ENCODE data around the gene CHRNE. TPM values are rescaled to one million over a fixed set of nuclear protein-coding genes. Genes with fewer than 3 reads are reported as not detected.

Gene CHRNE
- total and polyA plus RNA-seq, 2 of the 13 experiments (the other 11 are each of a cell fraction or from before 2014, with no cell fraction given) = 0.53 to 0.59 TPM

- TF ChIP-seq ZBTB2 (CRISPR knock-in tag; IDR thresholded peaks at IDR 0.05; ENCODE audit: low read depth) = 0 out of 2 replicates have a peak, but pooled peaks have one; percentile 9
- no peak for TF ChIP-seq ZNF740 (CRISPR knock-in tag; IDR thresholded peaks at IDR 0.05)
- TF ChIP-seq KDM1A (CRISPR knock-in tag; IDR thresholded peaks at IDR 0.05) = no peak
- TF ChIP-seq NAIF1 (CRISPR knock-in tag; IDR thresholded peaks at IDR 0.05; ENCODE audit: borderline replicate concordance) = peak; percentile 40; the same call in 1 of the 2 replicates
- no peak for TF ChIP-seq FOXP4 (CRISPR knock-in tag; IDR thresholded peaks at IDR 0.05)
- no peak for TF ChIP-seq HHEX (CRISPR knock-in tag; IDR thresholded peaks at IDR 0.05)
- no peak for TF ChIP-seq CCDC6 (CRISPR knock-in tag; IDR thresholded peaks at IDR 0.05)
- no peak for TF ChIP-seq TBL1XR1 (IDR thresholded peaks at IDR 0.05; ENCODE audit: borderline replicate concordance, low read length, partially characterized antibody)
- TF ChIP-seq ZNF281 (CRISPR knock-in tag; IDR thresholded peaks at IDR 0.05; ENCODE audit: borderline replicate concordance) = no peak; the same call in 1 of the 2 replicates
- TF ChIP-seq HOXA5 (CRISPR knock-in tag; IDR thresholded peaks at IDR 0.05) = no peak
- TF ChIP-seq ZNF501 (CRISPR knock-in tag; IDR thresholded peaks at IDR 0.05) = 0 out of 2 replicates have a peak, but pooled peaks have one; percentile 3
- peak; percentile 49; the same call in 1 of the 2 replicates for TF ChIP-seq TGIF2 (CRISPR knock-in tag; IDR thresholded peaks at IDR 0.05)
- TF ChIP-seq PHF5A (CRISPR knock-in tag; IDR thresholded peaks at IDR 0.05; ENCODE audit: low read depth, unreplicated experiment) = no peak
- TF ChIP-seq KLF15 (CRISPR knock-in tag; IDR thresholded peaks at IDR 0.05; ENCODE audit: borderline replicate concordance) = no peak
- TF ChIP-seq ZNF776 (CRISPR knock-in tag; IDR thresholded peaks at IDR 0.05) = no peak
- TF ChIP-seq TBP (CRISPR knock-in tag; IDR thresholded peaks at IDR 0.05) = no peak
- TF ChIP-seq ZFP41 (CRISPR knock-in tag; IDR thresholded peaks at IDR 0.05; ENCODE audit: borderline replicate concordance) = no peak
- no peak for TF ChIP-seq CEBPZ (IDR thresholded peaks at IDR 0.05; ENCODE audit: low read length)
- peak; percentile 17; the same call in 1 of the 2 replicates for TF ChIP-seq ZNF772 (CRISPR knock-in tag; IDR thresholded peaks at IDR 0.05)
- no peak for TF ChIP-seq HCFC1 (IDR thresholded peaks at IDR 0.05; ENCODE audit: low read depth, low read length)
- TF ChIP-seq ZNF451 (CRISPR knock-in tag; IDR thresholded peaks at IDR 0.05) = no peak
- no peak for TF ChIP-seq ZFP62 (CRISPR knock-in tag; IDR thresholded peaks at IDR 0.05)
These were observed 5.4 kb upstream of the CHRNE start (continued) for GRCh38 chr17:4908301-4908700.
